Right renal pelvis (tissue), 4 donors: Measurements from ENCODE around the gene AVPR1B. TPM values are rescaled to one million over a fixed set of nuclear protein-coding genes. Genes with fewer than 3 reads are reported as not detected.

Experiments
- polyA plus RNA-seq, 4 donors: library from polyadenylated mRNA; unstranded; fragments of 120-200 nt; gene quantifications; one replicate each; pipeline ENCODE4 v1.2.1, GENCODE V29; 2013; ENCODE audit not compliant: insufficient read length in 4 of 4

Gene AVPR1B
- polyA plus RNA-seq, 4 donors = 0.58 to 1.1 (median 0.79) TPM

Other genes starting within 250 kb of the AVPR1B start
- under 1 TPM; 0.14 to 0.38 (median 0.31) TPM for gene SLC26A9, start 173.9 kb downstream of the AVPR1B start, polyA plus RNA-seq
- 1 to 10 TPM; 3.0 to 3.7 (median 3.1) TPM for gene RAB7B, start 114.0 kb downstream of the AVPR1B start, polyA plus RNA-seq
- gene CTSE, start 93.5 kb downstream of the AVPR1B start, polyA plus RNA-seq = under 1 TPM; 0.18 to 0.26 (median 0.21) TPM
- gene RHEX, start 64.2 kb downstream of the AVPR1B start, polyA plus RNA-seq = 1 to 10 TPM; 1.8 to 6.4 (median 2.9) TPM
- gene FAM72A, start 85.5 kb upstream of the AVPR1B start, polyA plus RNA-seq = 1 to 10 TPM; 4.7 to 6.7 (median 5.5) TPM
- gene SRGAP2, start 86.2 kb upstream of the AVPR1B start, polyA plus RNA-seq = 10 to 100 TPM; 57.3 to 76.7 (median 61.2) TPM